ENCODE data around the gene PNKP.

GRCh38 chr19:49845414-49845813 lies 22.0 kb downstream of the PNKP start:
- TF ChIP-seq, protein P1, sequence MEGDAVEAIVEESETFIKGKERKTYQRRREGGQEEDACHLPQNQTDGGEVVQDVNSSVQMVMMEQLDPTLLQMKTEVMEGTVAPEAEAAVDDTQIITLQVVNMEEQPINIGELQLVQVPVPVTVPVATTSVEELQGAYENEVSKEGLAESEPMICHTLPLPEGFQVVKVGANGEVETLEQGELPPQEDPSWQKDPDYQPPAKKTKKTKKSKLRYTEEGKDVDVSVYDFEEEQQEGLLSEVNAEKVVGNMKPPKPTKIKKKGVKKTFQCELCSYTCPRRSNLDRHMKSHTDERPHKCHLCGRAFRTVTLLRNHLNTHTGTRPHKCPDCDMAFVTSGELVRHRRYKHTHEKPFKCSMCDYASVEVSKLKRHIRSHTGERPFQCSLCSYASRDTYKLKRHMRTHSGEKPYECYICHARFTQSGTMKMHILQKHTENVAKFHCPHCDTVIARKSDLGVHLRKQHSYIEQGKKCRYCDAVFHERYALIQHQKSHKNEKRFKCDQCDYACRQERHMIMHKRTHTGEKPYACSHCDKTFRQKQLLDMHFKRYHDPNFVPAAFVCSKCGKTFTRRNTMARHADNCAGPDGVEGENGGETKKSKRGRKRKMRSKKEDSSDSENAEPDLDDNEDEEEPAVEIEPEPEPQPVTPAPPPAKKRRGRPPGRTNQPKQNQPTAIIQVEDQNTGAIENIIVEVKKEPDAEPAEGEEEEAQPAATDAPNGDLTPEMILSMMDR (IDR thresholded peaks at IDR 0.05), result no peak
- no peak for TF ChIP-seq POLR2A (IDR thresholded peaks at IDR 0.05)

All from esophagus squamous epithelium (tissue), 4 donors.